ENCODE measurements around the gene IFI27L1.

DNA sequence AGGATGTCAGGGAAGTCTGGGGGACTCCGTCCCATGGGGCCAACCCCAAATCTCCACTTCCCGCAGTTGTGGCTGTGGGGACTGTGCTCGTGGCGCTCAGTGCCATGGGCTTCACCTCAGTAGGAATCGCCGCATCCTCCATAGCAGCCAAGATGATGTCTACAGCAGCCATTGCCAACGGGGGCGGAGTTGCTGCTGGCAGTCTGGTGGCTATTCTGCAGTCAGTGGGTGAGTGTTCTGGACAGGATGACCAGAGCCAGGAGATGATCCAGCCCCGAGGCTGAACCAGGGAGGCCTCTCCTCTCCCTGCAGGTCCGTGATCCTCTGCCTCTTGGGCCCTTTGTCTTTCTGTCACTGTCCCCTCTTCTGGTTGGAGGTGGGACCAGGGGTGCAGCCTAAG lies 20.6 kb downstream of the IFI27L1 start:
- TF ChIP-seq, protein P1, sequence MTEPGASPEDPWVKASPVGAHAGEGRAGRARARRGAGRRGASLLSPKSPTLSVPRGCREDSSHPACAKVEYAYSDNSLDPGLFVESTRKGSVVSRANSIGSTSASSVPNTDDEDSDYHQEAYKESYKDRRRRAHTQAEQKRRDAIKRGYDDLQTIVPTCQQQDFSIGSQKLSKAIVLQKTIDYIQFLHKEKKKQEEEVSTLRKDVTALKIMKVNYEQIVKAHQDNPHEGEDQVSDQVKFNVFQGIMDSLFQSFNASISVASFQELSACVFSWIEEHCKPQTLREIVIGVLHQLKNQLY (CRISPR knock-in tag; IDR thresholded peaks at IDR 0.05), result no peak
- TF ChIP-seq, protein P2, sequence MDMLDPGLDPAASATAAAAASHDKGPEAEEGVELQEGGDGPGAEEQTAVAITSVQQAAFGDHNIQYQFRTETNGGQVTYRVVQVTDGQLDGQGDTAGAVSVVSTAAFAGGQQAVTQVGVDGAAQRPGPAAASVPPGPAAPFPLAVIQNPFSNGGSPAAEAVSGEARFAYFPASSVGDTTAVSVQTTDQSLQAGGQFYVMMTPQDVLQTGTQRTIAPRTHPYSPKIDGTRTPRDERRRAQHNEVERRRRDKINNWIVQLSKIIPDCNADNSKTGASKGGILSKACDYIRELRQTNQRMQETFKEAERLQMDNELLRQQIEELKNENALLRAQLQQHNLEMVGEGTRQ (CRISPR knock-in tag; IDR thresholded peaks at IDR 0.05), result no peak
- TF ChIP-seq, protein P3, sequence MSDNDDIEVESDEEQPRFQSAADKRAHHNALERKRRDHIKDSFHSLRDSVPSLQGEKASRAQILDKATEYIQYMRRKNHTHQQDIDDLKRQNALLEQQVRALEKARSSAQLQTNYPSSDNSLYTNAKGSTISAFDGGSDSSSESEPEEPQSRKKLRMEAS (CRISPR knock-in tag; IDR thresholded peaks at IDR 0.05), result no peak
- TF ChIP-seq, protein P4, sequence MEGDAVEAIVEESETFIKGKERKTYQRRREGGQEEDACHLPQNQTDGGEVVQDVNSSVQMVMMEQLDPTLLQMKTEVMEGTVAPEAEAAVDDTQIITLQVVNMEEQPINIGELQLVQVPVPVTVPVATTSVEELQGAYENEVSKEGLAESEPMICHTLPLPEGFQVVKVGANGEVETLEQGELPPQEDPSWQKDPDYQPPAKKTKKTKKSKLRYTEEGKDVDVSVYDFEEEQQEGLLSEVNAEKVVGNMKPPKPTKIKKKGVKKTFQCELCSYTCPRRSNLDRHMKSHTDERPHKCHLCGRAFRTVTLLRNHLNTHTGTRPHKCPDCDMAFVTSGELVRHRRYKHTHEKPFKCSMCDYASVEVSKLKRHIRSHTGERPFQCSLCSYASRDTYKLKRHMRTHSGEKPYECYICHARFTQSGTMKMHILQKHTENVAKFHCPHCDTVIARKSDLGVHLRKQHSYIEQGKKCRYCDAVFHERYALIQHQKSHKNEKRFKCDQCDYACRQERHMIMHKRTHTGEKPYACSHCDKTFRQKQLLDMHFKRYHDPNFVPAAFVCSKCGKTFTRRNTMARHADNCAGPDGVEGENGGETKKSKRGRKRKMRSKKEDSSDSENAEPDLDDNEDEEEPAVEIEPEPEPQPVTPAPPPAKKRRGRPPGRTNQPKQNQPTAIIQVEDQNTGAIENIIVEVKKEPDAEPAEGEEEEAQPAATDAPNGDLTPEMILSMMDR (IDR thresholded peaks at IDR 0.05), result no peak
- no peak for TF ChIP-seq MYBL2 (CRISPR knock-in tag; IDR thresholded peaks at IDR 0.05)
- TF ChIP-seq JAZF1 (CRISPR knock-in tag; IDR thresholded peaks at IDR 0.05), result no peak
- TF ChIP-seq, protein P5, sequence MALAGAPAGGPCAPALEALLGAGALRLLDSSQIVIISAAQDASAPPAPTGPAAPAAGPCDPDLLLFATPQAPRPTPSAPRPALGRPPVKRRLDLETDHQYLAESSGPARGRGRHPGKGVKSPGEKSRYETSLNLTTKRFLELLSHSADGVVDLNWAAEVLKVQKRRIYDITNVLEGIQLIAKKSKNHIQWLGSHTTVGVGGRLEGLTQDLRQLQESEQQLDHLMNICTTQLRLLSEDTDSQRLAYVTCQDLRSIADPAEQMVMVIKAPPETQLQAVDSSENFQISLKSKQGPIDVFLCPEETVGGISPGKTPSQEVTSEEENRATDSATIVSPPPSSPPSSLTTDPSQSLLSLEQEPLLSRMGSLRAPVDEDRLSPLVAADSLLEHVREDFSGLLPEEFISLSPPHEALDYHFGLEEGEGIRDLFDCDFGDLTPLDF (CRISPR knock-in tag; IDR thresholded peaks at IDR 0.05), result no peak
- no peak for TF ChIP-seq ZBTB21 (CRISPR knock-in tag; IDR thresholded peaks at IDR 0.05; ENCODE audit: borderline replicate concordance)
- TF ChIP-seq, protein P6, sequence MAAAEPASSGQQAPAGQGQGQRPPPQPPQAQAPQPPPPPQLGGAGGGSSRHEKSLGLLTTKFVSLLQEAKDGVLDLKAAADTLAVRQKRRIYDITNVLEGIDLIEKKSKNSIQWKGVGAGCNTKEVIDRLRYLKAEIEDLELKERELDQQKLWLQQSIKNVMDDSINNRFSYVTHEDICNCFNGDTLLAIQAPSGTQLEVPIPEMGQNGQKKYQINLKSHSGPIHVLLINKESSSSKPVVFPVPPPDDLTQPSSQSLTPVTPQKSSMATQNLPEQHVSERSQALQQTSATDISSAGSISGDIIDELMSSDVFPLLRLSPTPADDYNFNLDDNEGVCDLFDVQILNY (CRISPR knock-in tag; IDR thresholded peaks at IDR 0.05), result no peak
- no peak for TF ChIP-seq SMAD4 (CRISPR knock-in tag; IDR thresholded peaks at IDR 0.05)
- TF ChIP-seq CBFB (CRISPR knock-in tag; IDR thresholded peaks at IDR 0.05; ENCODE audit: low read depth), result no peak
- TF ChIP-seq SP1 (CRISPR knock-in tag; conservative IDR thresholded peaks at IDR 0.05), result no peak
- TF ChIP-seq, protein P7, sequence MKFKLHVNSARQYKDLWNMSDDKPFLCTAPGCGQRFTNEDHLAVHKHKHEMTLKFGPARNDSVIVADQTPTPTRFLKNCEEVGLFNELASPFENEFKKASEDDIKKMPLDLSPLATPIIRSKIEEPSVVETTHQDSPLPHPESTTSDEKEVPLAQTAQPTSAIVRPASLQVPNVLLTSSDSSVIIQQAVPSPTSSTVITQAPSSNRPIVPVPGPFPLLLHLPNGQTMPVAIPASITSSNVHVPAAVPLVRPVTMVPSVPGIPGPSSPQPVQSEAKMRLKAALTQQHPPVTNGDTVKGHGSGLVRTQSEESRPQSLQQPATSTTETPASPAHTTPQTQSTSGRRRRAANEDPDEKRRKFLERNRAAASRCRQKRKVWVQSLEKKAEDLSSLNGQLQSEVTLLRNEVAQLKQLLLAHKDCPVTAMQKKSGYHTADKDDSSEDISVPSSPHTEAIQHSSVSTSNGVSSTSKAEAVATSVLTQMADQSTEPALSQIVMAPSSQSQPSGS (CRISPR knock-in tag; IDR thresholded peaks at IDR 0.05; ENCODE audit: borderline replicate concordance, low read depth), result no peak
- TF ChIP-seq ESRRA (CRISPR knock-in tag; IDR thresholded peaks at IDR 0.05; ENCODE audit: borderline replicate concordance), result no peak

Data from WTC11 (cell line).